Naive B cell (primary cell): ENCODE measurements around the gene ATG4B. TPM values are rescaled to one million over a fixed set of nuclear protein-coding genes. Genes with fewer than 3 reads are reported as not detected.

ENCODE experiments used
- ATAC-seq, 2 donors: fragments of 150-1000 bp; cut with Tn5 transposase; 2 replicates each; pipeline ENCODE4 v1.10.0; 2021; ENCODE audit warnings: low read depth in 2 of 2, mild to moderate bottlenecking in 2 of 2, moderate library complexity in 2 of 2
- DNase-seq: peaks from one replicate; pipeline ENCODE4 v3.0.0; 2022
- H3K27ac Mint-ChIP-seq, 6 donors: one replicate each; pipeline ENCODE4 v1.8.0; 2020 to 2022; ENCODE audit warnings: mild to moderate bottlenecking in 6 of 6, mixed read lengths in 6 of 6, moderate library complexity in 5 of 6, inconsistent platforms in 2 of 6
- H3K27me3 Mint-ChIP-seq, 3 donors: one replicate each; pipeline ENCODE4 v1.8.0; 2021 to 2022; ENCODE audit warnings: mixed read lengths in 3 of 3, mild to moderate bottlenecking in 1 of 3
- H3K36me3 Mint-ChIP-seq, 2 donors: one replicate each; pipeline ENCODE4 v1.8.0; 2020 to 2022; ENCODE audit warnings: mixed read lengths in 2 of 2, inconsistent platforms in 1 of 2, mild to moderate bottlenecking in 1 of 2
- H3K4me1 Mint-ChIP-seq, 3 donors: one replicate each; pipeline ENCODE4 v1.8.0; 2020 to 2022; ENCODE audit warnings: mixed read lengths in 3 of 3, inconsistent platforms in 1 of 3, mild to moderate bottlenecking in 1 of 3, moderate library complexity in 1 of 3
- H3K4me3 Mint-ChIP-seq, 8 donors: one replicate each; pipeline ENCODE4 v1.8.0; 2020 to 2022; ENCODE audit warnings: mild to moderate bottlenecking in 8 of 8, mixed read lengths in 8 of 8, moderate library complexity in 8 of 8, inconsistent platforms in 2 of 8
- H3K9me3 Mint-ChIP-seq, 7 donors: one replicate each; pipeline ENCODE4 v1.8.0; 2020 to 2022; ENCODE audit warnings: mixed read lengths in 7 of 7, mild to moderate bottlenecking in 5 of 7, inconsistent platforms in 2 of 7, moderate library complexity in 1 of 7
- polyA plus RNA-seq, 6 donors: library from polyadenylated mRNA; unstranded; fragments of 300-500 nt; fragmentation: Illumina TruSeq; gene quantifications; one replicate each; pipeline ENCODE4 v1.2.3, GENCODE V29; 2021; ENCODE audit warnings: low read depth in 6 of 6

The ATG4B gene
- polyA plus RNA-seq, 6 donors from 2014 or later: 61.5 to 74.6 (median 64.5) TPM

DNA sequence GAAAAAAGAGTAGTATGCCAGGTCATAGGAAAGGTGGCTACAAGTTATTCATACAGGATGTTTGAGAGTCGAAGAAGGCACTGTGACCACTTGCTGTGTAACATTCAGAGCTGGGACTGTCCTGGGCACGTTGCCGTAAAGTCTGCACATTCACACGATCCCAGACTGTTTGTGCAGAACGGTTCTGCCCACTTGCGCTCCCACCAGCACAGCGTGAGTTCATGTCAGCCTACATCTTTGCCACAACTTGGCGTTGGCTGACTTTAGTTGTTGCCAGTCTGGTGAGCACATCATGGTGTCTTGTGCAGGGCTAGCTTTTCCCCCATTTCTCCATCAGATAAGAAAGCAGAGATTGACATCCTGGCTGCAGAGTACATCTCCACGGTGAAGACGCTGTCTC lies 71.4 kb downstream of the ATG4B start:
- ATAC-seq: no peak
- Mint-ChIP-seq H3K4me3 (peak overlapping the region in 1 of 8 donors; percentile 44), H3K4me1 (peaks cover 6 to 13% (median 10%) of the 10 kb centered on the region in 3 donors), H3K27me3 (no peaks in the 10 kb centered on the region), H3K36me3 (peaks cover 31 to 34% of the 10 kb centered on the region in 2 donors), H3K9me3 (peaks cover 0 to 9% (median 0%) of the 10 kb centered on the region in 7 donors), H3K27ac (peak overlapping the region in 2 of 6 donors; percentile 9 to 36)
- no peak for DNase-seq

DNA sequence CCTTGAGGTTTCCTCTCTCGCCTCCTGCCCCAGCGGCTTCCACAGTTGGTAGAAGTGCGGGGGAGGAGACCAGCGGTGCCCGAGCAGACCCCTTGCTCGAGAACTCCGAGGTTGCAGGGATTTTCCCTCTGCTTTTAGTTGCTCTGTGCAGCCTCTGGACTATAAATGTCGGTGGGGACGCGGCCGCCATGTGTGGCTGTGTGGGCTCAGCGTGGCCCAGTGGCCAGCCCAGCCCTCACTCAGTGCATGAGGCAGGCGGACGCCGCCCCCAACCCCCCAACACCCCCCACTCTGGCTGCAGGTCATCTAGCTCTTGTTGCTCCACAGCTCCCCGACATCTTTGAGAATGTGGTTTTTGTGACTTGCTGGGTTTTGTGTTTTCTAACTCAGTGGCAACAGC lies 81.6 kb downstream of the ATG4B start:
- H3K27ac Mint-ChIP-seq: no peak overlapping the region
- peak overlapping the region in 1 of 8 donors; percentile 52 for H3K4me3 Mint-ChIP-seq
- peaks cover 0 to 6% (median 5%) of the 10 kb centered on the region in 3 donors for H3K4me1 Mint-ChIP-seq

DNA sequence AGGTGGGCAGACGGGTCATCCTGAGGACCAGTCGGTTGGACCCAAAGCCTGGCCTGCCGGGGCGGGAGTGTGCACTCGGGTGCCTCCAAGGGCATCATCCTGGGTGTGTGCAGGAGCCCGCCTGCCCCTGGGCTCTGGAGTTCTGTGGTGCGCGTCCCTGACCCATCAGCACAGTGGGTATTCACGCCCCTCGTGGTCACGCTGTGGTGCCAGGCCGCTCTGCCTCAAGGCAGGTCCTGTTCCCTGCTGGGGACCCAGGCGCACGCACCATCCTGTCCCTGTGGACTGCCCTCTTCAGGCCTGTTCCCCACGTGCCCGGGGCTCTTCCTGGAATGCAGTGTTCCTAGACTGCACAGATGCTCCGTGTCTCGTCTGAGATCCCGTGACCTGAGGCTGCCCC lies 82.6 kb downstream of the ATG4B start:
- H3K27ac Mint-ChIP-seq: peak overlapping the region in 1 of 6 donors; percentile 71
- no peak overlapping the region for H3K4me3 Mint-ChIP-seq
- H3K36me3 Mint-ChIP-seq: peaks cover 9 to 10% of the 10 kb centered on the region in 2 donors
- H3K9me3 Mint-ChIP-seq: peaks cover 0 to 2% (median 0%) of the 10 kb centered on the region in 7 donors
- no peaks in the 10 kb centered on the region for H3K27me3 Mint-ChIP-seq
- ATAC-seq: no peak
- H3K4me1 Mint-ChIP-seq: peaks cover 0 to 6% (median 5%) of the 10 kb centered on the region in 3 donors
- no peak for DNase-seq

More for the DNA sequence above, 81.6 kb downstream of the ATG4B start:
- no peaks in the 10 kb centered on the region for H3K27me3 Mint-ChIP-seq
- peaks cover 0 to 2% (median 0%) of the 10 kb centered on the region in 7 donors for H3K9me3 Mint-ChIP-seq
- peaks cover 18% of the 10 kb centered on the region in 2 donors for H3K36me3 Mint-ChIP-seq
- ATAC-seq (no peak), DNase-seq (no peak)

DNA sequence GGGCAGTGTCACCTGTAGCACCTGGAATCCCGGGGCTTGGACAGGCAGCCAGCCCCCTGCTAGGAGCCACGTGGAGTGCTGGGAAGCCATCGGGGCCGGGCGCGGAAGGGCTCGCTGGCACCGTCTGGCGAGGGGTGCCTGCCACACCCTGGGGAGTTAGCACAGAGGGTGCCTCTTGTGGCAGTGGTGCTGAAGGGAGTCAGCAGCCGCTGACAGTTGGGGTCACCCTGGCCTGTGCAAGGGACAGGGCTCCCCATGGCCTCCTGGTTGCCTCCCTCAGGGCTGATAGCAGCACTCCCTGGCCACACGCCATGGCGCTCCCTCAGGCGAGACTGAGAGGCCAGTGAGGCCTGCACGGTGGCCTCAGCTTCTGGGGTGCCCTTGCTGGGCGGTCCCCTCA lies 83.1 kb downstream of the ATG4B start:
- DNase-seq: no peak
- Mint-ChIP-seq H3K9me3 (peaks cover 0 to 2% (median 0%) of the 10 kb centered on the region in 7 donors), H3K27ac (peak overlapping the region in 1 of 6 donors; percentile 71), H3K4me1 (peaks cover 0 to 6% (median 5%) of the 10 kb centered on the region in 3 donors), H3K36me3 (peaks cover 9 to 10% of the 10 kb centered on the region in 2 donors), H3K27me3 (no peaks in the 10 kb centered on the region), H3K4me3 (no peak overlapping the region)
- no peak for ATAC-seq

DNA sequence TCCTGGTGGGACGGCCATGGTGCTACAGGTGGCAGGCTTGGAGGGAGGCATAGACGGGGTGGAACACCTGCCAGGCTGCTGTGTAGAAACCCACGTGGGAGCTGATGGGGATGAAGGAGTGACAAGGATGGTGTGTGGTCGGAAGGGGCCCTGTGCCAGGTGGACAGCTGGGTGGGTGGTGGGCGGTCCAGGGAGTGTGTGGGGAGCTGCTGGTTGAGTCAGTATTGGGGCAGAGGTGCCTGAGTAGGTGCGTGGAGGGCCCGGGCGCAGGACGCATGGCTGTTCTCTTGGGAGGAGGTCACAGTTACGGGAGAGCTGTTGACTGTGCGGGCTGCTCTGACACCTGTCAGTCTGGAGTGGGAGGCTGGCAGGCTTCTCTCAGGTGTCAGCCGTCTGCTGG lies 84.4 kb downstream of the ATG4B start:
- H3K4me3 Mint-ChIP-seq: no peak overlapping the region
- H3K36me3 Mint-ChIP-seq: peaks cover under 1 to 10% of the 10 kb centered on the region in 2 donors

DNA sequence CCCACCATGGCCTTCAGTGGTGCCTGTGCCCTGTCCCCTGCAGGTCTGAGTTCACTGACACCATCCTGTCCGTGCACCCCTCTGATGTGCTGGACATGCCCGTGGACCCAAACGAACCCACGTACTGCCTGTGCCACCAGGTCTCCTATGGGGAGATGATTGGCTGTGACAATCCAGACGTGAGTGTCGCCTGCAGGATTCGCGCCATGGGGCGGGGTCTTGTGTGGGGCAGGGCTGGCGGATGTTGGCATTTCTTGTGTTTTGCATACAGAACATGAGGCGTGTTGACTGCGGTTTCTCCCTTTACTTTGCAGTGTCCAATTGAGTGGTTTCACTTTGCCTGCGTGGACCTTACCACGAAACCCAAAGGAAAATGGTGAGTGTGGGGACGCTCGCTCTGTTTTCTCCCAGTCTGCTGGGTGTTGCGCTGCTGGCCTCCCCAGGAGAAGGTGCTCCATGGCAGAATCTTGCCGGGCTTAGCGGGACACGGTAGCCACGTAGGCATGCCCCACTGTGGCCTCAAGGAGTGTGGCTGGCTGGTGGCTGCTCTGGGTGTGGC lies 85.5 kb downstream of the ATG4B start:
- Mint-ChIP-seq H3K9me3 (peaks cover 0 to 2% (median 0%) of the 10 kb centered on the region in 7 donors), H3K4me1 (peaks cover 0 to 5% (median 0%) of the 10 kb centered on the region in 3 donors), H3K27ac (peak overlapping the region in 1 of 6 donors; percentile 72), H3K4me3 (no peak overlapping the region), H3K36me3 (peaks cover 0 to 10% of the 10 kb centered on the region in 2 donors), H3K27me3 (no peaks in the 10 kb centered on the region)
- ATAC-seq (no peak), DNase-seq (no peak)

More for the DNA sequence above, 84.4 kb downstream of the ATG4B start:
- DNase-seq: no peak
- Mint-ChIP-seq H3K27ac (peak overlapping the region in 1 of 6 donors; percentile 70), H3K4me1 (peaks cover 0 to 5% (median 2%) of the 10 kb centered on the region in 3 donors), H3K9me3 (peaks cover 0 to 2% (median 0%) of the 10 kb centered on the region in 7 donors), H3K27me3 (no peaks in the 10 kb centered on the region)
- no peak for ATAC-seq

Other genes with a start within 250 kb of the ATG4B start
- 100 to 1,000 TPM in 2 of 6 donors, 10 to 100 TPM in 4; 82.2 to 148 (median 87.7) TPM for gene STK25, start 129.1 kb upstream of the ATG4B start, polyA plus RNA-seq
- gene BOK, start 78.9 kb upstream of the ATG4B start, polyA plus RNA-seq: under 1 TPM in 1 of 6 donors, not detected in 5; 0.09 TPM
- gene THAP4, start 535 bp upstream of the ATG4B start, polyA plus RNA-seq: 10 to 100 TPM; 23.8 to 48.4 (median 29.9) TPM
- gene DTYMK, start 49.1 kb downstream of the ATG4B start, polyA plus RNA-seq: 10 to 100 TPM; 27.6 to 38.3 (median 36.6) TPM
- 10 to 100 TPM; 20.3 to 34.4 (median 24.4) TPM for gene ING5, start 64.3 kb downstream of the ATG4B start, polyA plus RNA-seq
- gene D2HGDH, start 96.9 kb downstream of the ATG4B start, polyA plus RNA-seq: 1 to 10 TPM; 1.1 to 7.2 (median 2.4) TPM
- gene GAL3ST2, start 139.1 kb downstream of the ATG4B start, polyA plus RNA-seq: not detected
- gene NEU4, start 171.5 kb downstream of the ATG4B start, polyA plus RNA-seq: 1 to 10 TPM in 1 of 6 donors, under 1 TPM in 1, not detected in 4; 0.55 to 1.7 TPM
- not detected for gene PDCD1, start 221.2 kb downstream of the ATG4B start, polyA plus RNA-seq
- gene RTP5, start 232.0 kb downstream of the ATG4B start, polyA plus RNA-seq: not detected